ENCODE results near the gene LGALS7.

Gene LGALS7

GRCh38 chr19:38737921-38738737 lies 35.2 kb downstream of the LGALS7 start:
- DNase-seq, result no peak

GRCh38 chr19:38737281-38737865 lies 35.9 kb downstream of the LGALS7 start:
- no peak for DNase-seq

DNA sequence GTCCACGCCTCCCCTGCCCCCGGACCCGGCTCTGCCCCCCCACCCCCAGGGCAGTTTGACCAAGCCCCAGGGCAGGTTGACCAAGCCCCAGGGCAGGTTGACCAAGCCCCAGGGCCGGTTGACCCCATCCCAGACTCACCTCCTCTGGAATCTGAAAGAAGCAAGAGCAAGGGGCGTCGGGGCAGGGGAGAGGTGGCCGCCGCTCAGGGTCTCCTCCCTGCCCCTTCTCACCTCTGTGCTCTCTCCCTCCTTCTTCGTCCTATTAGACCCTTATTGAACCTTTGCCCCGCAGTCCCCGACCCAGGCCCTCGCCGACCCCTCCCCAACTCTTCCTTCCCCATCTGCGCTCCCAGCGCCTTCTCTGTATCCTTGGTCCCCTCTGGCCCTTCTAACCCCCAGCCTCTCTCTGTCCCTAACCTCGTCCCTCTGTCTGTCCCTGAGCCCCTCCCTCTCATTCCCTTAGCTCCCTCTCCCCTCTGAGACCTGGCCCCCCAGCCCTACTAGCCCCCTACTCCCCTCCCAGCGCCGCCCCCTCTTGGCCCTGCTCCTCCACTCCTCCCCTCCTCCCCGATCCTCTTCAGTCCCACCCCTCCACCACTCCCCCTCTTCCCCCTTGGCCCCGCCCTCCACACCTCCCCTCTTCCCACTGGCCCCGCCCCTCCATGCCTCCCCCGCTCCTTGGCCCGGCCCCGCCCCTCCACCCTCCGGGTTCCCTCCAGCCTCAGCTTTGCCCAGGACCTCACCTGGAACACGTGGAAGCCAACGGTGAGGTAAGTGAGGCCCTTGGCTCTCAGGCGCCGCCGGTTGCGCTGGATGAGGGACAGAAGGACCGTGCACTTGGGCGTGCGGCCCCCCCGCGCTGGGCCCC lies 36.7 kb downstream of the LGALS7 start:
- peak; percentile 86 for DNase-seq

DNA sequence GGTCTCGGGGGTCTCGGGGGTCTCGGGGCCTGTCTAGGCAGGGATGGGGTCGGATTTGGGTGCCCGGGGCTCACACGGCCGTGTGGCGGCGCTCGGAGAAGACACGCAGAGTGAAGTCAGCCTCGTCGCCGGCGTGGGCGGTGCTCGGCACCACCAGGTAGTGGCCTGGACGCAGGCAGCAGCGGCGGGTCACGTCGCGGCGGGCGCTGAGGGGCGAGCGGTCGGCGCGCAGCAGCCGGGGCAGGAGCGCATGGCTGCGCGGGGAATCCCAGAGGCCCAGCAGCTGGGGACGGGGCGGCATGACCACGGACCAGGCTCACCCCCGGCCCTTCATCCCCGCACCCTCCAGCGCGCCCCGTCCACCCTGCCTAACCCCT lies 37.3 kb downstream of the LGALS7 start:
- peak; percentile 48 for DNase-seq

GRCh38 chr19:38735257-38735686 lies 38.0 kb downstream of the LGALS7 start:
- peak; percentile 60 for DNase-seq

- peak; percentile 56 for DNase-seq
Measured at GRCh38 chr19:38734426-38735256, 38.7 kb downstream of the LGALS7 start.

DNA sequence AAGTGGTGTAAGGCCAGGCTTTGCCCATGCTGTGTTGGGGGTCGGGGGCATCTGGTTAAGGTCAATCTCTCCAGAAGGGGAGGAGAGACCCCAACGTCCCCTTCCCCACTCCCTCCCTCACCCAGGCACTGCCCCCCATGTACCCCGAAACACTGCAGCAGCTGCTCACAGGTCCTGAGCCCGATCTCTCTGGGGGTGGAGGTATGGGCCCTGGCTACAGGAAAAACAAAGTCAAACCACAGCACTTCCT lies 39.2 kb downstream of the LGALS7 start:
- DNase-seq, result no peak

- no peak for DNase-seq
Measured at GRCh38 chr19:38733493-38734175, 39.7 kb downstream of the LGALS7 start.

DNA sequence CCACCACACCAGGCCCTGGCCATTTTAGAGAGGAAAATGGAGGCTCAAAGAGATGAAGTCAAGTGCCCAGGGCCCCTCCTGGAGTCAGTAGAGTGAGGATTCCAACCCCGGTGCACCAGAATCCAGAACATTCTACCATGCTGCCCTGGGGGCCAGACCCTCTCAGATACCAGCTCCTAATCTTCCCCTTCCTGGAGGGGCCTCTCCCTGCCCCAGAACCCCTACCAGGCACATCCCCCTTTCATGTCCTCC lies 40.1 kb downstream of the LGALS7 start:
- no peak for DNase-seq

DNA sequence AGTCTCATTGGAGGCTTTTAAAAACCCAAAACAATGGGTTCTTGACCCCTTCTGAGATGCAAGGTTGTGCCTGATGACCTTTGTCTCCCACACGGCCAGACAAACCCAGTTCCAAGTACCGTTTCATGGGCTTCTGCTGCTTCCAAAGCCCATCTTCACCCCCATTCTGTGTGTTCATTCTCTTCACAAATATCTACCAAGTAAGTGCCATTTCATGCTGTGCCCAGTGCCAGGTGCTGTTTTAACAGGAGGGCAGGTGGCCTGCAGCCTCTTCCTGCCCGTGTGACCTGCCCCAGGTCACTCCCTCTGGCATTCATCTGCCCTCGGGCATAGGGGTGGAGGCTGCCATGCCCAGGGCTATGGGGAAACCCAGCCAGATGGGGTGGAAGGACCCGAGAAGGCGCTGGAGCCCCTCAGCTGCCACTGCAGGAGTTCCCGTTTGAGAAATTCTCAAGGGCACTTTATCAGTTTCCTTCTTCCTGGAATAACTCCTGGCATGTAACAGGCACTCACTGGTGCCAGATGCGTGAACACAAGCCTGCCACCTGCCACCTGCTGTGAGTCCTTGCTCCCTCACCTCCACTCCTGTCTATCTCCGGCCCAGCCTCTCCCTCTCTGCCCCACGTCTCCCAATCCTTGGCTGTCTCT lies 41.5 kb downstream of the LGALS7 start:
- no peak for DNase-seq

GRCh38 chr19:38730731-38731589 lies 42.4 kb downstream of the LGALS7 start:
- no peak for DNase-seq

GRCh38 chr19:38730470-38730730 lies 42.9 kb downstream of the LGALS7 start:
- no peak for DNase-seq

DNA sequence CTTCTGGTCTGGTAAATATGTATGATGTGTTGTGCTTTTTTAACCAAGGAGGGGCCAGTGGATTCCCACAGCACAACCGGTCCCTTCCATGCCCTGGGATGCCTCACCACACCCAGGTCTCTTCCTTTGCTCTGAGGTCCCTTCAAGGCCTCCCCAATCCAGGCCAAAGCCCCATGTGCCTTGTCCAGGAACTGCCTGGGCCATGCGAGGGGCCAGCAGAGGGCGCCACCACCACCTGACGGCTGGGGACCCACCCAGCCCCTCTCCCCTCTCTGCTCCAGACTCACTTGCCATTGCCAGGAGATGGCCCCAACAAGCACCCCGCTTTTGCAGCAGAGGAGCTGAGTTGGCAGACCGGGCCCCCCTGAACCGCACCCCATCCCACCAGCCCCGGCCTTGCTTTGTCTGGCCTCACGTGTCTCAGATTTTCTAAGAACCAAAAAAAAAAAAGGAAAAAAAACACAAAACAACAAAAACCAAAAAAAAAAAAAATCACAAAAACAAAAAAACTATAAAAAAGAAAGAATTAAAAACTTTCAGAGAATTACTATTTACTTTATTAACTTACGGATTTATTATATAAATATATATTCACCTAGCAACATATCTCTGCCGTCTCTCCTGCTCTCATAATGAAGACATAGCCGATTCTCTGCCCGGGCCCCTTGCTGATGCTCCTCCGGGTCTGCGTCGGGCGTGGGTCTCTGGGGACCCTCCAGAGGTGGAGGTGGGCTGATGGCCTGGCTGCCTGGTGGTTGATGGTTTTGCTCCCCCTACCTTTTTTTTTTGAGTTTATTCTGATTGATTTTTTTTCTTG lies 43.5 kb downstream of the LGALS7 start:
- peak; percentile 86 for DNase-seq

- DNase-seq, result no peak
Measured at GRCh38 chr19:38728752-38729541, 44.4 kb downstream of the LGALS7 start.

GRCh38 chr19:38727868-38728660 lies 45.3 kb downstream of the LGALS7 start:
- DNase-seq, result no peak

DNA sequence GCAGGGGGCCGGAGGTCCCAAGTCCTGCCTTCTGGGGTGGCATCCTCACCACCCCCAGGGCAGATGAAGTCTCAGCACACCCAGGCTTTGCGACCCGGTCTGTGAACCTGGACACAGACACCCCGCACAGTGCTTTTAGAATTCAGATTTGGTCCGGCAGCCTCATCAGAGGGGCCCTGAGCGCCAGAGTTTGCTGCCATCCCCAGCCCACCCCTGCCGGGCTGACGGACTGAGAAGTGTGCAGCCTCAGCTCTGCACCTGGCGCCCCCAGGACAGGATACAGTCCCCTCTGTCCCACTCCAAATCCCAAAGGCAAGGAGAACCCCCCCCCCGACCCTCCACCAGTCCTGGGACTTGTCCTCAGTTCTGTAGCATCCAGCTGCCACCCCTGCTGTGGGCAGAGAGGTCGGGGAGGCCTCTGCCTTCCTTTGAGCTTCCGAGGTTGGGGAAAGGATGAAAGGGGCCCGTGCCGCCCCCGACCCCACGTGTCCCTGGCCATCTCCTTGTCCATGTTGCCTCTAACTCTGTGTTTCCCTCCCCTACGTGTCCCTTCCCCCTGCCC lies 45.9 kb downstream of the LGALS7 start:
- no peak for DNase-seq

DNA sequence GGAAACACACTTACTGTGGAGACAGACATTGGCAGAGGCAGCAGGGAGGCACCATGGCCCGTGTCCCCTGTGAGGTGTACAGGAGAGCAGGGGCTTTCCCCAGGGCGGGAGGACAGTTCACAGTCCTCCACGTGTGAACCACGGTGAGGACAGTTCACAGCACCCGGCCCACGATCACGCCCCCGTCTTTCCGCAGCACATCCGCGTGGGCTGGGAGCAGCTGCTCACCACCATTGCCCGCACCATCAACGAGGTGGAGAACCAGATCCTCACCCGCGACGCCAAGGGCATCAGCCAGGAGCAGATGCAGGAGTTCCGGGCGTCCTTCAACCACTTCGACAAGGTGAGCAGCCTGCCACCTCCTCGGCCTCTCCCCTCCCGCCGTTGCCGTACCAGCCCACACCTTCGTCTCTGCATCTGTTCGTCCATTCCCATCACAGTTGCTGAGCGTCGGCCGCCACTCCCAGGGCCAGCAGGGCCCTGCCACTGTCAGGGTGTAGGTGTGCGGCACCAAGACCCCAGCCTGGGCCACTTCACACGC lies 46.5 kb downstream of the LGALS7 start:
- no peak for DNase-seq

- DNase-seq, result no peak
Measured at GRCh38 chr19:38726284-38726673, 47.0 kb downstream of the LGALS7 start.
